NOMO-1 treated with DMSO at 0.1 percent for 48 hours (cell line): ENCODE data around the gene ACTL7B.

Experiments
- DNase-seq: peaks from one replicate; lab custom pipeline; 2025; ENCODE audit not compliant: unreplicated experiment; lab: John Stamatoyannopoulos, UW

The ACTL7B gene

GRCh38 chr9:108809269-108809668 lies 46.5 kb downstream of the ACTL7B start:
- DNase-seq: no peak
